G401.6 (cell line): ENCODE data around the gene ADAMTS17.

Experiments used
- FAIRE-seq: peaks from 2 replicates; lab custom pipeline; 2012; peaks lifted over from hg19 to GRCh38; lab: Jason Lieb, UNC

The ADAMTS17 gene

GRCh38 chr15:100169615-100170290 lies 172.0 kb downstream of the ADAMTS17 start:
- FAIRE-seq, result no peak

- FAIRE-seq, result no peak
Measured at GRCh38 chr15:100168787-100169186, 173.0 kb downstream of the ADAMTS17 start.

DNA sequence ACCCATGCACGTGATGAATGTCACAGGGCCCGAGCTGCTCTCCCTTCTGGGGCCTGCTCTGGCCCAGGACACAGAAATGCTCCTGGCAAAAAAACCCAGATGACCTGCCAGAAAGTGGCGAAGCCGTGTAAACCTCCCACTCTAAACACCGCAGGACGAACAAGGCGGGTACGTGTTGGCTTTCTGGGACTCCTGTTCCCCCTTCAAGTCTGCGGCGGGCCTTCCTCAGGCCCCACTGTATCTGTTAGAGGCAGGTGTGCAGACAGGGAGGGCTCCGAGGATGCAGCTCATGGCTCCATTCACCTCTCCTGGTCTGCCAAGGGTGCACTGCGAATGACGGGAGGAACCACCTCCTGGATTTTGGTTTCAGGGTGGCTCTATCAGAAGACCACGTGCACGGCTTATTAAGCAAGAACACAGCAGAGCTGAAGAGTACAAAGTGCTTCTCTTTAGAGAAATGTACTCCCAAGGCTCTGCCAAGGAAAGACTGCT lies 173.8 kb downstream of the ADAMTS17 start:
- no peak for FAIRE-seq

DNA sequence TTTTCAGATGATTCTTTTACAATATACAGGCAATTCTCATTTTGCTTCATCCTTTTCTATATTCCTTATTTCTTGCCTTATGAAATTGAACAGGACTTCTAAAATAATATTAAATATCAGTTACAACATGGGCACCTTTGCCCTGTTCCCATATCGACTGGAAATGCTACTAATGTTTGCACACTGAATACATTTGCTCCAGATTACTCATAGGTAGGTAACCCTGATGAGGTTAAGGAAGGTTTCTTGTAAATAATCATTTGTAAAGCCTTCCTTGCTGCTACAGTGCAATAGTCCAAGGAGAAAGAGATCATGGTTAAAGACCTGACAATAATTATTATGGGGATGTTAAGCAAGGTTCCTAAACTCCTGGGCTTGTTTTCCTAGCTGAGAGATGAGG lies 175.5 kb downstream of the ADAMTS17 start:
- no peak for FAIRE-seq

GRCh38 chr15:100163961-100164360 lies 177.8 kb downstream of the ADAMTS17 start:
- no peak for FAIRE-seq

DNA sequence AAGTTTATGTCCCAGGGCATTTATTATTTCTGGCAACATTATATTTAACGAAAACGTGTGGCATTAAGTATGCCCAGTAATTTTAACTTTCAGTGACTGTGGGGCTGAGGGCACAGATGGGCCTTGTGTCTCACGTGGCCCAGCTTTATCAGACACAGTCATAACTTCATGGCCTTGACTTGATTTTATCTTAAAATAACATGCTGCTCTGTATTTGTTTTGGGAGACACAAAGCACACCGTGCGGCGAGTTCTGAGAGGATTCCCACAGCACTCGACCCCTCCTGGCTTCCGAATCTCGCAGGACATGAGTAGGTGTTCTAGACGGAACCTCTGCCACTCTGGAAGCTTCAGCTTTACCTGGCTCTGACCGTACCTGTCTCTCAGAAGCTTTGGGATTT lies 180.8 kb downstream of the ADAMTS17 start:
- FAIRE-seq, result no peak

DNA sequence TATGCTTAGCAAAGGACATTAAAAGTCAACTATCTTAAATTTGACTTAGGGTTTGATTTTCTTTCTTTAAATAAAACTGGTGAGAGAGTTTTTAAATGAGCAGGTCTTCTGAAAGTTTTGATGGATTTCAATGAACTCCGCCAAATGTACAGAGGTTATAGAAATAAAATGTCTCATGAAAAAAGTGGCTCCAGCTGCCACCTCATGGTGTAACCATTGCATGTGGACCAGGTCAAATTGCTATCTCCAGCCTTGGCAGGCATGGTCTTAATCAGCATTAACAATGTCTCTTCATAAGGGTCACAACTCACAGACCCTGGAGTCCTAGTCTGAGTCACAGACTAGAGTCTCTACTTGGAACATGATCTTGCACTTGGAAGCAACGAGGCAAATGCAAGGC lies 182.3 kb downstream of the ADAMTS17 start:
- FAIRE-seq, result no peak

- no peak for FAIRE-seq
Measured at GRCh38 chr15:100158356-100158755, 183.4 kb downstream of the ADAMTS17 start.

GRCh38 chr15:100156201-100156600 lies 185.6 kb downstream of the ADAMTS17 start:
- FAIRE-seq, result no peak

DNA sequence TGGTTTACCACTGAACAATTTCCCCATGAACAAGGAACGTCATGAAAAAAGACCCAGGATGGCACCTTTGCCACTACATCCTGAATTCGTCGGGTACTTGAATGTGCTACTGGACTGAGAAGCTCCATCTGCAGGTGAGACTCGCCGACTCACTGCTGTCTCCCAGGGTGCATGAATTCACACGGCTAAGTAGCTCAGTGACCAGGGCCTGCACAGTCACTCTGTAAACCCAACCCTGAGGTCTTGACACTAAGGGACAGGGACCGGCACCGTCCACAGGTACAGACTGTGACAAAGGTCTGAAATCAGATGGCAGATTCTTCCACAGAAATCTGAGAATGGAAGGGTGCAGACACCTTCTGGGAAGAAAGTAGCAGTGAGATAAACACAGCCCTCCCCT lies 187.4 kb downstream of the ADAMTS17 start:
- FAIRE-seq, result no peak

DNA sequence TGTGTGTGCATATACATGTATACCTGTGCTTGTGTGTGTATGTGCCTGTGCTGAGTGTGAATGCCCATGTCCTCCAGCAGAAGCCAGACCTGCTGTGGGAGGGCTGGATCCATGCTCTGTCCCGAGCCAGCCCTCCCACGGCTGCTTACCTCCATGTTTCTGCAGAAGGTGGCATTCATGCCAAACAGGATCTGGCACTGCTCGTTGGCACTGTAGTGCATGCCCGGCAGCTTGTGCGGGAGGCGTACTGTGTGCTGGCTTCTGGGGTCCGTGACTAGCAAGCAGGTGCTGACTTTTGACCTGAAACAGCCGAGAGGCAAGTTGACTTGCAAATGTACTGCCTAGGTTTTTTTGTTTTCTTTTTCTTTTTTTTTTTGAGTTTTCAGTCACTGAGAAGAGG lies 189.3 kb downstream of the ADAMTS17 start:
- FAIRE-seq, result no peak

GRCh38 chr15:100150906-100151305 lies 190.9 kb downstream of the ADAMTS17 start:
- no peak for FAIRE-seq

GRCh38 chr15:100147828-100148227 lies 193.9 kb downstream of the ADAMTS17 start:
- FAIRE-seq, result no peak

GRCh38 chr15:100143378-100143777 lies 198.4 kb downstream of the ADAMTS17 start:
- no peak for FAIRE-seq

- no peak for FAIRE-seq
Measured at GRCh38 chr15:100141311-100142001, 200.3 kb downstream of the ADAMTS17 start.

GRCh38 chr15:100140527-100141308 lies 201.1 kb downstream of the ADAMTS17 start:
- FAIRE-seq, result no peak

- FAIRE-seq, result no peak
Measured at GRCh38 chr15:100134586-100134985, 207.2 kb downstream of the ADAMTS17 start.

- no peak for FAIRE-seq
Measured at GRCh38 chr15:100134089-100134583, 207.6 kb downstream of the ADAMTS17 start.

- no peak for FAIRE-seq
Measured at GRCh38 chr15:100133001-100133400, 208.8 kb downstream of the ADAMTS17 start.

- FAIRE-seq, result no peak
Measured at GRCh38 chr15:100132309-100132708, 209.5 kb downstream of the ADAMTS17 start.

DNA sequence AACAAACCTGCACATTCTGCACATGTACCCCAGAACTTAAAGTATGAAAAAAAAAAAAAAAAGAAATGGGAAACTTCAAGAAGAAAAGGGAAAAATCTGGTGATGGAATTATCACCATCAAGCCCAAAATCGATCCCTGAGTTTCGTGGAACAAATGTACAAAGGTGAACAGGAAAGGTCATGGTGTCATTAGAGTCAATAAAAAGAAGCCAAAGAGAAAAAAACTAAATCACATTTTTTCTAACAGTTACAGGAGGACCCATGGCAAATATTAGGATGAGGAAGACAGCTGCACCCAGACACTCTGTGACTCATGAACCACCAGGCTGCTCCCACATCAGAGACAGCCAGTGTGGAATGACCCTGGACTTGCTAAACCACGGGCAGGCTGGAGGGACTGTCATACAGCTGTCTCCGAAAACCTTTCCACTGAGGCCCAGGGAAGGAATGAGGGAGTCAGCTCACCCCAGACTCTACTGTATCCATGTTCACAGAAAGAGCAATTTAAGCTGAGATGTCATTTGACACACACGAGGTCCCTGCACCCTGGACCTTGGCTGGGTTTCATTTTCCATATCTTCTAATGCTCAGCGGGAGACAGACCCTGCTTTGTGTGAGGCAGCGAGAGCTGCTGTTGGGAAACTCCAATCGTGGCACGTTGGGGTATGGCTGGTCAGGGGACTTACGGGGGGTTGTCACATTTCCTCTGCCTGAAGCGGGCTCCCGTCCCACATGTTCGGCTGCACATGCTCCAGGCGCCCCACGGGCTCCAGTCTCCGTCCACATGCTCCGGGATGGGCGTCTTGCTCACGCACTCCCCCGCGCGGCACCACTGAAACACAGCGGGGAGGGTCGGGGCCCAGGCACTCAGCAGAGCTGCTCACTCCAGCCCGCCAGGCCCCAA lies 210.2 kb downstream of the ADAMTS17 start:
- FAIRE-seq, result no peak

- no peak for FAIRE-seq
Measured at GRCh38 chr15:100129677-100130076, 212.1 kb downstream of the ADAMTS17 start.
